Sigmoid colon (tissue), 7 donors: ENCODE measurements around the gene SLC35B1. TPM values are rescaled to one million over a fixed set of nuclear protein-coding genes. Genes with fewer than 3 reads are reported as not detected.
"Not testable (repeated sequence)": the region's sequence is repeated elsewhere in the genome, so short reads cannot be mapped to it uniquely, and the experiment has no call there.

Experiments used
- DNase-seq: peaks from one replicate; pipeline ENCODE4 v3.0.0-alpha.2; 2019
- H3K27ac ChIP-seq, 4 donors: fragments of 200-600 bp; sonication (generic); one replicate each; pipeline ENCODE4 v1.5.1; 2016 to 2019; ENCODE audit warnings: mild to moderate bottlenecking in 1 of 4
- H3K27me3 ChIP-seq, 3 donors: fragments of 200-600 bp; sonication (generic); one replicate each; pipeline ENCODE4 v1.5.1; 2019; ENCODE audit warnings: mild to moderate bottlenecking in 1 of 3
- H3K36me3 ChIP-seq, 4 donors: fragments of 200-600 bp; sonication (generic); one replicate each; pipeline ENCODE4 v1.5.1; 2016 to 2019
- H3K4me1 ChIP-seq, 4 donors: fragments of 200-600 bp; sonication (generic); one replicate each; pipeline ENCODE4 v1.5.1; 2017 to 2019
- H3K4me3 ChIP-seq, 4 donors: fragments of 200-600 bp; sonication (generic); one replicate each; pipeline ENCODE4 v1.5.1; 2017 to 2019; ENCODE audit warnings: mild to moderate bottlenecking in 2 of 4, moderate library complexity in 1 of 4
- H3K9me3 ChIP-seq, 4 donors: fragments of 200-600 bp in 3 of 4; sonication (generic) in 3 of 4; one replicate each; pipeline versions ENCODE4 v1.5.1 to v1.6.1; 2013 to 2019
- CTCF ChIP-seq, 4 experiments: fragments of 450-650 bp in 3 of 4; fragments of 200-600 bp in 1 of 4; IDR thresholded peaks; one replicate each; pipeline ENCODE4 v1.5.1; 2016 to 2019; ENCODE audit warnings: antibody characterized with exemption in 4 of 4, mild to moderate bottlenecking in 3 of 4, moderate library complexity in 2 of 4
- EP300 ChIP-seq, 4 donors: sonication (generic); formaldehyde crosslinking; IDR thresholded peaks; one replicate each; pipeline ENCODE4 v1.6.1; 2017; ENCODE audit warnings: antibody characterized with exemption in 4 of 4
- POLR2A ChIP-seq, 2 donors: fragments of 450-650 bp; IDR thresholded peaks; one replicate each; pipeline ENCODE4 v1.6.1; 2016; ENCODE audit warnings: antibody characterized with exemption in 2 of 2, mild to moderate bottlenecking in 2 of 2, moderate library complexity in 2 of 2
- POLR2AphosphoS5 ChIP-seq, 4 donors: sonication (generic); formaldehyde crosslinking; IDR thresholded peaks; one replicate each; pipeline ENCODE4 v1.6.1; 2017; ENCODE audit warnings: antibody characterized with exemption in 4 of 4
- WGBS, 2 donors: extraction: QIAGEN DNeasy Blood & Tissue Kit; methylation state at CpG; one replicate each; pipeline ENCODE4 v1.1.7; 2013; 5-methylcytosine and 5-hydroxymethylcytosine counted together
- intact Hi-C: fragments of 100-400 bp; cut with DNase I; formaldehyde crosslinking; loops from one replicate; pipeline ENCODE4 v1.15.1; 2023
- polyA plus RNA-seq, 3 donors: library from polyadenylated mRNA; stranded (reverse); fragments of 200-250 nt; gene quantifications; one replicate each; pipeline ENCODE4 v1.2.3, GENCODE V29; 2013
- total RNA-seq, 4 donors: library from RNA; depleted of rRNA; stranded (reverse); fragments of >200 nt; gene quantifications; one replicate each; pipeline ENCODE4 v1.1.0, GENCODE V29; 2016
- donor health status: healthy with polysubstance abuse.
- donor health status: Bipolar disorder and iron deficiency.
- donor health status: healthy.

SLC35B1 gene
- total and polyA plus RNA-seq, 7 donors, result 13.0 to 59.7 (median 24.0) TPM

DNA sequence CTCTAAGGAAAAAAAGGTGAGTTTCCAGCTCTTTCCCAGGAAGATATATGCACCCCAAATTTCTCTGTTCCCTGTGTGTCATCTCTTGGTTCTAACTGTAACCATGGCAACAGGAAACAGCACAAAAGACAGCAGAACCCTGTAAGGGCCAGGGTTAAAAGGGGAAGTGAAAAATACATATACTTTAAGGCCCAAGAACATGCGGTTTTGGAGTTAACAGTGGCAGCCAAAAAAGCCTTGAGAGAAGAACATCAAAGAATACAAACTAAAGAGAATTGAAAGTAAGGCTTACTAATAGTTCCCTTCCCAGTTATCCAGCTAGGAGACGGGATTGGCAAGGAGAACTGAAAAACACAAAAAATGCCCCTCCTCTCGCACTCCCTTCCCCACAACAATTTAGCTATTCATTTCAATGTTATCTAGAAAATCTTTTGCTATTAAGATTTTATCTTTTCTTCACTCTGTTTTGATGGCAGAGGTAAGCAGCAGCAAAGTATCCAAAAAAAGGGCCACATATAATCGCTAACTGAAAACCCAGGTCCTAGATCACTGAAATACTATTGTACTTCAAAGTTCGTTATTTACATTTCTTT is 31.4 kb downstream of the SLC35B1 start:
- TF ChIP-seq CTCF (IDR thresholded peaks at IDR 0.05), result no peak
- no peak for TF ChIP-seq POLR2A (IDR thresholded peaks at IDR 0.05)
- no peak for TF ChIP-seq EP300 (IDR thresholded peaks at IDR 0.05)
- no peak for TF ChIP-seq POLR2AphosphoS5 (IDR thresholded peaks at IDR 0.05)
- peaks cover 0 to 56% (median 46%) of the 10 kb centered on the region in 4 donors for H3K4me1 ChIP-seq
- H3K9me3 ChIP-seq, result no peaks in the 10 kb centered on the region
- intact Hi-C loops, result loop anchor here (2.0 to 5.0 kb wide), 3 partner anchors 30 to 99 kb away; partner anchors contain the start of gene NXPH3
- H3K36me3 ChIP-seq, result peaks cover 0 to 6% (median 0%) of the 10 kb centered on the region in 4 donors
- WGBS, 2 donors, result 30 to 49% methylated on average over 5 of the region's 5 CpGs
- H3K27ac ChIP-seq, result peak overlapping the region; percentile 96 to 99 (median 98)
- no peaks in the 10 kb centered on the region for H3K27me3 ChIP-seq
- no peak for DNase-seq
- peak overlapping the region; percentile 68 to 77 (median 74) for H3K4me3 ChIP-seq

GRCh38 chr17:49674507-49674906 is 33.3 kb downstream of the SLC35B1 start:
- peak overlapping the region; percentile 96 to 99 (median 98) for H3K27ac ChIP-seq
- H3K4me1 ChIP-seq, result peaks cover 0 to 75% (median 63%) of the 10 kb centered on the region in 4 donors
- intact Hi-C loops, result no loop called here
- no peak for DNase-seq
- H3K4me3 ChIP-seq, result peak overlapping the region in 1 of 4 donors; percentile 77
- H3K36me3 ChIP-seq, result peaks cover 0 to 6% (median 0%) of the 10 kb centered on the region in 4 donors
- no peaks in the 10 kb centered on the region for H3K27me3 ChIP-seq
- TF ChIP-seq POLR2AphosphoS5 (IDR thresholded peaks at IDR 0.05) (no peak), EP300 (IDR thresholded peaks at IDR 0.05) (no peak), POLR2A (IDR thresholded peaks at IDR 0.05) (no peak), CTCF (IDR thresholded peaks at IDR 0.05) (no peak)
- H3K9me3 ChIP-seq, result no peaks in the 10 kb centered on the region

DNA sequence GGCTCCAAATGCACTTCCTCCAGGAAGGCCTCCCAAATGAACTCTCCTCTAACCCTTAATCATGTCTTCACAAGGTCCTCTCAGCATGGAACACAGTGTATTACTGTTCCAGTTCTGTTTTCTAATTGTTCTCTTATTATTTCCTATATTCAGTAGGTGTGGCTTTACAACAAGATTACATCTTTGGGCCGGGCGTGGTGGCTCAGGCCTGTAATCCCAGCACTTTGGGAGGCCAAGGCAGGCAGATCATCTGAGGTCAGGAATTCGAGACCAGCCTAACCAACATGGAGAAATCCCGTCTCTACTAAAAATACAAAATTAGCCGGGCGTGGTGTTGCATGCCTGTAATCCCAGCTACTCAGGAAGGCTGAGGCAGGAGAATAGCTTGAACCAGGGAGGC is 34.1 kb downstream of the SLC35B1 start:
- 59 to 88% methylated on average over 6 of the region's 6 CpGs for WGBS, 2 donors
- H3K27me3 ChIP-seq, H3K4me3 ChIP-seq, H3K36me3 ChIP-seq, DNase-seq, intact Hi-C loops, H3K9me3 ChIP-seq: not testable (repeated sequence)
- peak overlapping the region; percentile 51 to 99 (median 97) for H3K27ac ChIP-seq
- peaks cover 0 to 77% (median 65%) of the 10 kb centered on the region in 4 donors for H3K4me1 ChIP-seq

- intact Hi-C loops, result no loop called here
- Histone ChIP-seq H3K4me1 (peaks cover 0 to 68% (median 61%) of the 10 kb centered on the region in 4 donors), H3K27me3 (no peaks in the 10 kb centered on the region), H3K36me3 (peaks cover 0 to 6% (median 0%) of the 10 kb centered on the region in 4 donors), H3K27ac (peak overlapping the region; percentile 54 to 98 (median 82)), H3K9me3 (no peaks in the 10 kb centered on the region), H3K4me3 (peak overlapping the region in 2 of 4 donors; percentile 7)
- DNase-seq, result no peak
- TF ChIP-seq POLR2A (IDR thresholded peaks at IDR 0.05) (no peak), EP300 (IDR thresholded peaks at IDR 0.05) (no peak), POLR2AphosphoS5 (IDR thresholded peaks at IDR 0.05) (no peak), CTCF (IDR thresholded peaks at IDR 0.05) (no peak)
- WGBS, 2 donors, result 82 to 84% methylated on average over 4 of the region's 4 CpGs
Measured at GRCh38 chr17:49670641-49671040, 37.1 kb downstream of the SLC35B1 start.

DNA sequence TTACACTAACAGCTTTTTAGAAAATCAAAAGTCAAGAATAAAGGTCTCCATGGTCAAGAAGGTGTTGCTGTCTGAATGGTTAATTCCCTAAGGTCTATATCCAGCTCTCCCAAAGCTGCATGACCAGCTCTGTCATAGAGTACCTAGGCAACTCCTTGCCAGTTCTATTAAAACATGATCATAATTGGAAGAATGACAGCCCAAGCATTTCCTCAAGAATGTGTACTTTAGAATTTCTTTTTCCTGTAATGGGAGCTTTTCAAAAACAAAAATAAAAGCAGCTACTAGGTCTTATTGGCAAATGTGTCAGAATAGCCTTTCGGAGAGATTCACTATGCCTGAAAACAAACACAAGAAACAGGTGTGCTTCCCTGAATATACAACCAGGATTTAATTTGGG is 37.8 kb downstream of the SLC35B1 start:
- Histone ChIP-seq H3K27me3 (no peaks in the 10 kb centered on the region), H3K4me1 (peaks cover 0 to 62% (median 55%) of the 10 kb centered on the region in 4 donors), H3K36me3 (peaks cover 0 to 2% (median 0%) of the 10 kb centered on the region in 4 donors), H3K4me3 (peak overlapping the region in 1 of 4 donors; percentile 7), H3K27ac (peak overlapping the region; percentile 54 to 98 (median 82)), H3K9me3 (no peaks in the 10 kb centered on the region)
- no peak for DNase-seq
- TF ChIP-seq CTCF (IDR thresholded peaks at IDR 0.05) (no peak), POLR2AphosphoS5 (IDR thresholded peaks at IDR 0.05) (no peak), POLR2A (IDR thresholded peaks at IDR 0.05) (no peak), EP300 (IDR thresholded peaks at IDR 0.05) (no peak)
- intact Hi-C loops, result no loop called here
- WGBS, 2 donors, result 51 to 67% methylated on average over 1 of the region's 1 CpG
